Measurements from ENCODE around the gene RIOK3. TPM values are rescaled to one million over a fixed set of nuclear protein-coding genes. Genes with fewer than 3 reads are reported as not detected.

Gene RIOK3
- total and polyA plus RNA-seq, 7 donors: 38.2 to 206 (median 54.6) TPM

GRCh38 chr18:23515911-23516546 lies 62.9 kb downstream of the RIOK3 start:
- DNase-seq: peak; percentile 82
- Histone ChIP-seq H3K27ac (no peak overlapping the region), H3K9me3 (no peaks in the 10 kb centered on the region), H3K27me3 (no peaks in the 10 kb centered on the region), H3K4me1 (peaks cover 0 to 4% (median 0%) of the 10 kb centered on the region in 4 donors), H3K36me3 (peaks cover 20 to 53% (median 34%) of the 10 kb centered on the region in 4 donors), H3K4me3 (no peak overlapping the region)
- peak; percentile 50 to 77 (median 75) for TF ChIP-seq CTCF (IDR thresholded peaks at IDR 0.05)
- TF ChIP-seq POLR2AphosphoS5 (IDR thresholded peaks at IDR 0.05): no peak
- no peak for TF ChIP-seq POLR2A (IDR thresholded peaks at IDR 0.05)
- no peak for TF ChIP-seq EP300 (IDR thresholded peaks at IDR 0.05)
- WGBS, 2 donors: 47 to 49% methylated on average over 17 of the region's 17 CpGs
- intact Hi-C loops (cut with DNase I): loop anchor here (1.0 kb wide), 1 partner anchor 71 kb away; no protein-coding TSS in a partner anchor

GRCh38 chr18:23519734-23520133 lies 66.6 kb downstream of the RIOK3 start:
- Histone ChIP-seq H3K9me3 (no peaks in the 10 kb centered on the region), H3K27ac (no peak overlapping the region), H3K27me3 (no peaks in the 10 kb centered on the region), H3K36me3 (peaks cover 20 to 87% (median 53%) of the 10 kb centered on the region in 4 donors), H3K4me1 (peaks cover 0 to 4% (median 0%) of the 10 kb centered on the region in 4 donors), H3K4me3 (no peak overlapping the region)
- TF ChIP-seq POLR2AphosphoS5 (IDR thresholded peaks at IDR 0.05): no peak
- no peak for TF ChIP-seq CTCF (IDR thresholded peaks at IDR 0.05)
- TF ChIP-seq POLR2A (IDR thresholded peaks at IDR 0.05): no peak
- TF ChIP-seq EP300 (IDR thresholded peaks at IDR 0.05): no peak
- 90 to 91% methylated on average over 4 of the region's 4 CpGs for WGBS, 2 donors
- intact Hi-C loops (cut with DNase I): no loop called here
- no peak for DNase-seq

GRCh38 chr18:23521271-23521670 lies 68.2 kb downstream of the RIOK3 start:
- intact Hi-C loops (cut with DNase I): no loop called here
- Histone ChIP-seq H3K27me3 (no peaks in the 10 kb centered on the region), H3K4me1 (peaks cover 0 to 1% (median 0%) of the 10 kb centered on the region in 4 donors), H3K27ac (no peak overlapping the region), H3K4me3 (no peak overlapping the region), H3K9me3 (no peaks in the 10 kb centered on the region), H3K36me3 (peaks cover 21 to 100% (median 59%) of the 10 kb centered on the region in 4 donors)
- DNase-seq: no peak
- TF ChIP-seq POLR2AphosphoS5 (IDR thresholded peaks at IDR 0.05) (no peak), EP300 (IDR thresholded peaks at IDR 0.05) (no peak), POLR2A (IDR thresholded peaks at IDR 0.05) (no peak), CTCF (IDR thresholded peaks at IDR 0.05) (no peak)
- WGBS, 2 donors: 91 to 93% methylated on average over 7 of the region's 7 CpGs

GRCh38 chr18:23521907-23522306 lies 68.8 kb downstream of the RIOK3 start:
- no peak for DNase-seq
- no peak overlapping the region for H3K4me3 ChIP-seq
- no peaks in the 10 kb centered on the region for H3K9me3 ChIP-seq
- H3K36me3 ChIP-seq: peaks cover 28 to 100% (median 63%) of the 10 kb centered on the region in 4 donors
- WGBS, 2 donors: 91% methylated on average over 7 of the region's 7 CpGs
- H3K4me1 ChIP-seq: no peaks in the 10 kb centered on the region
- H3K27me3 ChIP-seq: no peaks in the 10 kb centered on the region
- no peak for TF ChIP-seq EP300 (IDR thresholded peaks at IDR 0.05)
- TF ChIP-seq CTCF (IDR thresholded peaks at IDR 0.05): no peak
- no peak for TF ChIP-seq POLR2A (IDR thresholded peaks at IDR 0.05)
- TF ChIP-seq POLR2AphosphoS5 (IDR thresholded peaks at IDR 0.05): no peak
- intact Hi-C loops (cut with DNase I): no loop called here
- peak overlapping the region in 1 of 4 donors; percentile 12 for H3K27ac ChIP-seq
